Measurements from ENCODE around the gene PSAT1. TPM values are rescaled to one million over a fixed set of nuclear protein-coding genes. Genes with fewer than 3 reads are reported as not detected.

Gene PSAT1
- total and polyA plus RNA-seq, 2 donors = 20.8 to 21.7 TPM

DNA sequence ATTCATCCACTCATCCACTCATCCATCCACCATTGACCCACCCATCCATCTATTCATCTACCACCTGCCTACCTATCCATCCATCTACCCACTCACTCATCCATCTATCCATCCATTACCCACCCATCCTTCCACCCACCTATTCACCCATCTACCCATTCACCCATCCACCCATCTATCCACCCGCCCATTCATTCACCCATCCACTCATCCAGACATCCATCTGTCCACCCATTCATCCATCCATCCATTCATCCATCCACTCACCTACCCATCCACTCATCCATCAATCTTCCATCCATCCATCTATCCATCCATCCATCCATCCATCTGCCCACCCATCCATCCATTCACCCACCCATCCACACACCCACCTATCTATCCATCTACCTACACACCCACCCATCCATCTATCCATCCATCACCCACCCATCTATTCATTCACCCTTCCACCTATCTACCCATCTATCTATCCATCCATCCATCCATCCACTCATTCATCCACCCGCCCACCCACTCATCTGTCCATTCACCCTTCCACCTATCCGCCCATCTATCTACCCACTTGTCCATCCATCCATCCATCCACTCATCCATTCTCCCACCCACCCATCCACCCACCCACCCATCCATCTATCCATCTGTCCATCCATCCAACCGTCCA lies 23.2 kb downstream of the PSAT1 start:
- Histone ChIP-seq H3K4me1 (ENCODE audit: control insufficient read depth in 2 of 2, insufficient read depth in 2 of 2, low read length in 2 of 2) (peaks cover 2 to 3% of the 10 kb centered on the region in 2 donors), H3K9me3 (ENCODE audit: control insufficient read depth in 2 of 2, insufficient read depth in 1 of 2, low read length in 1 of 2) (no peaks in the 10 kb centered on the region), H3K27me3 (ENCODE audit: control insufficient read depth in 2 of 2, insufficient read depth in 1 of 2, low read length in 1 of 2) (no peaks in the 10 kb centered on the region), H3K4me3 (ENCODE audit: low read length in 2 of 2) (no peak overlapping the region), H3K27ac (ENCODE audit: low read depth in 1 of 2, low read length in 1 of 2) (no peak overlapping the region), H3K36me3 (ENCODE audit: control insufficient read depth in 2 of 2, insufficient read depth in 2 of 2, low read length in 1 of 2) (peaks cover 11 to 22% of the 10 kb centered on the region in 2 donors)
- no peak for DNase-seq (ENCODE audit: low read depth in 6 of 9, low spot score in 9 of 9)
- 75% methylated on average over 4 of the region's 4 CpGs for WGBS

DNA sequence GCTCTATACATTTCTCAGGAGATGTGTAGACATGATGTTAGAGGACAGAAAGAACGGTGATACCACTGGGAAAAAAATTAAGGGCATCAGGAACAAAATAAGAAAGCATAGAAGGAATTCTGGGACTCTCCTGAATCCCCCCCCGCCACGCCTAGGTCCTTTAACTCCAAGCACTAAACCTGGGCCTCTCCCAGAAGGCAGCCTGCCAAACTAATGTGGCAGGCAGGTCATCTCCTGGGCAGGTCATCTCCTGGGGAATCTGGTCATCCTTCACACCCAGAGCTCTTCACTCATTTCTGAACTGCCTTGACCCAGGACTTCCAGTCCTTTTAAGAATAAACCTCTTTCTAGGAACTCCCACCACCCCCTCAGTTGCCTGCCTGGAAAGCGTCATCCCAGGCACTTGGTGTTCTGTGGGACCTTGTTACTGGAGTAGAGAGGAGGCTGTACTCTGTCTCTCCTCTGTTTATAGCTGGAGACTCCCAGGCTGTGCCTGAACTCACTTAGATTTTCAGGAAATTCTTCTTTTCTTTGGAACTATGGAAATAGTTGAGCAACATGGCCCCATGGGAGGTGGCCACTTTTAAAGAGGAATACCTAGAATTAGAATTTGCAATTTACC lies 24.1 kb downstream of the PSAT1 start:
- DNase-seq (ENCODE audit: low read depth in 6 of 9, low spot score in 9 of 9) = no peak
- peaks cover 11 to 17% of the 10 kb centered on the region in 2 donors for H3K36me3 ChIP-seq (ENCODE audit: control insufficient read depth in 2 of 2, insufficient read depth in 2 of 2, low read length in 1 of 2)
- WGBS = 98% methylated on average over 4 of the region's 4 CpGs
- peaks cover 5 to 9% of the 10 kb centered on the region in 2 donors for H3K4me1 ChIP-seq (ENCODE audit: control insufficient read depth in 2 of 2, insufficient read depth in 2 of 2, low read length in 2 of 2)
- H3K4me3 ChIP-seq (ENCODE audit: low read length in 2 of 2) = no peak overlapping the region
- no peaks in the 10 kb centered on the region for H3K27me3 ChIP-seq (ENCODE audit: control insufficient read depth in 2 of 2, insufficient read depth in 1 of 2, low read length in 1 of 2)
- H3K27ac ChIP-seq (ENCODE audit: low read depth in 1 of 2, low read length in 1 of 2) = no peak overlapping the region
- no peaks in the 10 kb centered on the region for H3K9me3 ChIP-seq (ENCODE audit: control insufficient read depth in 2 of 2, insufficient read depth in 1 of 2, low read length in 1 of 2)

DNA sequence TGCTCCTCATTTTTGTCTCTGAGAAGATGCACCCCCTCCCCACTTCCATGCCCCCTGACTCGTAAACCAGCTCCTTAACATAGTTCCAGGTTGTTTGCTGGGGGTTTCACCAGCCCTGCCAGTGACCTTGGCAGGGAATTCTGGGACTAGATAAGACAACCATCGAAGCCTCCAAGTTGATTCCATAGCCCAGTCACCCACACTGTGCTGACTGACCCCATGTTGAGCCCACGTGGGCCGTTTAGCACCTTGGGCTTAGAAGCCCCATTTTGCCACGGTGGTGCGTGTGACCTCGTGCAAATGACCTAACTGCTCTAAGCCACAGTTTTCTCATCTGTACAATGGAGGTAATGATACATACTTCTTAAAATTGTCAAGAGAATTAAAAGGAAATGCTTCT lies 24.6 kb downstream of the PSAT1 start:
- Histone ChIP-seq H3K27ac (ENCODE audit: low read depth in 1 of 2, low read length in 1 of 2) (no peak overlapping the region), H3K4me1 (ENCODE audit: control insufficient read depth in 2 of 2, insufficient read depth in 2 of 2, low read length in 2 of 2) (peaks cover 5 to 9% of the 10 kb centered on the region in 2 donors), H3K27me3 (ENCODE audit: control insufficient read depth in 2 of 2, insufficient read depth in 1 of 2, low read length in 1 of 2) (no peaks in the 10 kb centered on the region), H3K4me3 (ENCODE audit: low read length in 2 of 2) (no peak overlapping the region), H3K9me3 (ENCODE audit: control insufficient read depth in 2 of 2, insufficient read depth in 1 of 2, low read length in 1 of 2) (no peaks in the 10 kb centered on the region), H3K36me3 (ENCODE audit: control insufficient read depth in 2 of 2, insufficient read depth in 2 of 2, low read length in 1 of 2) (peaks cover 8 to 14% of the 10 kb centered on the region in 2 donors)
- 97% methylated on average over 7 of the region's 7 CpGs for WGBS
- DNase-seq (ENCODE audit: low read depth in 6 of 9, low spot score in 9 of 9) = no peak

DNA sequence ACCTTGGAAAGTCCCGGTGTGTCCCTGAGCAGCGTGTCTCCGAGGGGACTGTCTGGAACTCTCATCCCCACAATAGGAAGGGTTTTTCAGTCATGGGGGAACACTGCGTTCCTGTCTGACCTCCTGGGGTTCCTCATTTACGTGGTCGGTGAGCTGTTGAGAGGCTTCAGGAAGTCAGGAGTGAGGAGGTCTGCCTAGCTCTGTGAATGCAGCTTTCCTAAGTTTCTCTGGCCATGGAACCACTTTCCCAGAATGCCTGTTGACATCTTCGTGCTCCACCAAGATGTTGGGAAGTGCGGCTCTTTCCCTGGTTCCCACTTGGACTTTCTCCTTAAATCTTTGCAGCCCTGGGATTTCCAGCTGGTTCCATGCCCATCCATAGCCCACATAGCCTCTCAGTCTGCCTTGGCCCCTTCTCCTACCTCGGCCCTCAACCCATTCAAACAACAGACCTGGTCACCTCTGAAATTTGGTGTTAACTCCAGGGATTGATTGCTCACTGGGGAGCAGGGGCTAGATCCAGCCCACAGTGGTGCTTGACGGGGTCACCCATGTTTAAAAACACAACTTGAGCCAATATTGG lies 27.2 kb downstream of the PSAT1 start:
- Histone ChIP-seq H3K4me3 (ENCODE audit: low read length in 2 of 2) (no peak overlapping the region), H3K27me3 (ENCODE audit: control insufficient read depth in 2 of 2, insufficient read depth in 1 of 2, low read length in 1 of 2) (no peaks in the 10 kb centered on the region), H3K4me1 (ENCODE audit: control insufficient read depth in 2 of 2, insufficient read depth in 2 of 2, low read length in 2 of 2) (peaks cover 5 to 9% of the 10 kb centered on the region in 2 donors), H3K27ac (ENCODE audit: low read depth in 1 of 2, low read length in 1 of 2) (no peak overlapping the region), H3K9me3 (ENCODE audit: control insufficient read depth in 2 of 2, insufficient read depth in 1 of 2, low read length in 1 of 2) (no peaks in the 10 kb centered on the region), H3K36me3 (ENCODE audit: control insufficient read depth in 2 of 2, insufficient read depth in 2 of 2, low read length in 1 of 2) (peaks cover under 1 to 8% of the 10 kb centered on the region in 2 donors)
- WGBS = 78% methylated on average over 10 of the region's 10 CpGs
- no peak for DNase-seq (ENCODE audit: low read depth in 6 of 9, low spot score in 9 of 9)

DNA sequence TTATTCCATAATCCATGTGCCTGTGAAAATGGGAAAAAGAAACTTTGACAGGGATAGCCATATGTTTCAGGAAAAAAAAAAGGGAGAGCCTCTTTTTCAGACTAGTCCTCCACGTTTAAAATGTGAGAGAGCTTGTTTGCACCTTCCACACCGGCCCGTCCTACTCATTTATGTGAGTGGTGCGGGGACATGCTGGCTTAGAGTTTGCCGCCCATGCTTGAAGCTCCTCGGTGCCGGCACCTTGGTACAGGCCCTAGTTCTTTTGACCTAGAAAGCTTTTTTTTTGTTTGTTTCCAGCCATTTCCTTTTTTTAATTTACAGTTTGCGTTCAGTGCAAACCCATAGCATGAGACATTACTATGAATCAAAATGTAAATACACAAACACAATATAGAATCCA lies 27.8 kb downstream of the PSAT1 start:
- H3K27me3 ChIP-seq (ENCODE audit: control insufficient read depth in 2 of 2, insufficient read depth in 1 of 2, low read length in 1 of 2) = no peaks in the 10 kb centered on the region
- H3K27ac ChIP-seq (ENCODE audit: low read depth in 1 of 2, low read length in 1 of 2) = no peak overlapping the region
- no peaks in the 10 kb centered on the region for H3K9me3 ChIP-seq (ENCODE audit: control insufficient read depth in 2 of 2, insufficient read depth in 1 of 2, low read length in 1 of 2)
- WGBS = 98% methylated on average over 8 of the region's 8 CpGs
- peaks cover 0 to 4% of the 10 kb centered on the region in 2 donors for H3K36me3 ChIP-seq (ENCODE audit: control insufficient read depth in 2 of 2, insufficient read depth in 2 of 2, low read length in 1 of 2)
- no peak for DNase-seq (ENCODE audit: low read depth in 6 of 9, low spot score in 9 of 9)
- no peak overlapping the region for H3K4me3 ChIP-seq (ENCODE audit: low read length in 2 of 2)
- peaks cover 5 to 9% of the 10 kb centered on the region in 2 donors for H3K4me1 ChIP-seq (ENCODE audit: control insufficient read depth in 2 of 2, insufficient read depth in 2 of 2, low read length in 2 of 2)

DNA sequence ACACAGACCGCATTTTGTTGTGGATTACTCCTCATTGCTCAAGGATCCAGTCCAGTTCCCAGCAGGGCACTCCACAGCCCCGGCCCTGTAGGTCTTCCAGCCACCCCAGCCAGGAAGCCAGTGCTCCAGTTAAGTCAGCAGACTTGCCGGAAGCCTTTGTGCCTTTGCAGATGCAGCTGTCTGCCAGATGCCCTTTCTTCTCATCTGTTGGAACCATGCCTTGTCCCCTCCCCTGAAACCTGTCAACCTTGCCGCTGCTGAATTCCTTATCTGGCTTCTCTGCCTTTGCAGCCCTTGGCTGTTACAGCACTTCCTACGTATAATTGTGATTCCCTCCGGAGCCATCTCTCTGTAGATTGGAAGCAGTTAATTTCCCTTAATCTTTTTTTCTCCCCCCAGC lies 28.4 kb downstream of the PSAT1 start:
- Histone ChIP-seq H3K27ac (ENCODE audit: low read depth in 1 of 2, low read length in 1 of 2) (no peak overlapping the region), H3K4me1 (ENCODE audit: control insufficient read depth in 2 of 2, insufficient read depth in 2 of 2, low read length in 2 of 2) (peaks cover 5 to 9% of the 10 kb centered on the region in 2 donors), H3K9me3 (ENCODE audit: control insufficient read depth in 2 of 2, insufficient read depth in 1 of 2, low read length in 1 of 2) (no peaks in the 10 kb centered on the region), H3K4me3 (ENCODE audit: low read length in 2 of 2) (no peak overlapping the region), H3K36me3 (ENCODE audit: control insufficient read depth in 2 of 2, insufficient read depth in 2 of 2, low read length in 1 of 2) (peaks cover 0 to 4% of the 10 kb centered on the region in 2 donors), H3K27me3 (ENCODE audit: control insufficient read depth in 2 of 2, insufficient read depth in 1 of 2, low read length in 1 of 2) (no peaks in the 10 kb centered on the region)
- 49% methylated on average over 6 of the region's 6 CpGs for WGBS
- peak; percentile 4 to 72 (median 23) for DNase-seq (ENCODE audit: low read depth in 6 of 9, low spot score in 9 of 9)

DNA sequence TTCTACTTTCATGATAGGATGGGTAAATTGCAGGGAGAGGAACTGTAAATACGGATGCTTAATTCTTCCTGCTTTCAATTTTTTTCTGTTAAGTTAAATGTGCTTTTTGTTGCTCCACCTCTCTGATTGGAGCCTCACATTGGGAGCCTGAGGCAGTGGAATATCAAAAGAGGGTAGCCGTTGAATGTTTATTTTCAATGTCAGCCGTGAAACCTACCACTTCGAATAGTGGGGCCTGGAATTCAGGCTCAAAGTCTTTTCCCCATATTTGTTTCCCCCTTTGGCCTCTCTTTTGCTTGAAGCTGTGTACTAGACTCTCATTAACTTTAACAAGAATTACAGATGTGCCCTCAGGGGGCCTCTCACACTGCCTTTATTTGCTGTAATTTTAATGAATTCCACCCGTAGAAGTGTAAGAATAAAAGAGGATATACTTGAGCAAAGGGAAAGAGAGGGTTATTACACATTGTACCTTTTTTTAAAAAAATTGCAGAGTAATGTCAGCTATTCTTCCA lies 29.0 kb downstream of the PSAT1 start:
- DNase-seq (ENCODE audit: low read depth in 6 of 9, low spot score in 9 of 9) = no peak
- 91% methylated on average over 5 of the region's 5 CpGs for WGBS
- H3K27me3 ChIP-seq (ENCODE audit: control insufficient read depth in 2 of 2, insufficient read depth in 1 of 2, low read length in 1 of 2) = no peaks in the 10 kb centered on the region
- H3K36me3 ChIP-seq (ENCODE audit: control insufficient read depth in 2 of 2, insufficient read depth in 2 of 2, low read length in 1 of 2) = peaks cover 0 to 4% of the 10 kb centered on the region in 2 donors
- peaks cover 5 to 9% of the 10 kb centered on the region in 2 donors for H3K4me1 ChIP-seq (ENCODE audit: control insufficient read depth in 2 of 2, insufficient read depth in 2 of 2, low read length in 2 of 2)
- H3K4me3 ChIP-seq (ENCODE audit: low read length in 2 of 2) = no peak overlapping the region
- no peaks in the 10 kb centered on the region for H3K9me3 ChIP-seq (ENCODE audit: control insufficient read depth in 2 of 2, insufficient read depth in 1 of 2, low read length in 1 of 2)
- H3K27ac ChIP-seq (ENCODE audit: low read depth in 1 of 2, low read length in 1 of 2) = no peak overlapping the region

DNA sequence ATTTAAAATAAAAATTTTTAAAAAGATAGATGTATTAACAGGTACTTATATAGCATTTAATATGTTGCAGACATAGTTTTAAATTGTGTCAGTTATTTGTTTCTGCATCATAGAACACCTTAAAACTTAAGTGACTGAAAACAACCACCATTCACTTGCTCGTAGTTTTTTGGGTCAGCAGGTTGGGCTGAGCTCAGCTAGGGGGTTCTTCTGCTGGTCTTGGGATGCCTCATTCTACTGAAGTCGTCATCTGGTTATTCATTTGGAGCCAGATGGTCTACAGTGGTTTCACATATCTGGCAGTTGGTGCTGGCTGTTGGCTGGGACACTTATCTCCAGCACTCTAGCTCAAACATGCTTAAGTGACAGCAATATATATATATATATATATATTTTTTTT lies 29.6 kb downstream of the PSAT1 start:
- 94% methylated on average over 2 of the region's 2 CpGs for WGBS
- peaks cover 0 to 4% of the 10 kb centered on the region in 2 donors for H3K36me3 ChIP-seq (ENCODE audit: control insufficient read depth in 2 of 2, insufficient read depth in 2 of 2, low read length in 1 of 2)
- H3K9me3 ChIP-seq (ENCODE audit: control insufficient read depth in 2 of 2, insufficient read depth in 1 of 2, low read length in 1 of 2) = no peaks in the 10 kb centered on the region
- no peak overlapping the region for H3K4me3 ChIP-seq (ENCODE audit: low read length in 2 of 2)
- no peaks in the 10 kb centered on the region for H3K27me3 ChIP-seq (ENCODE audit: control insufficient read depth in 2 of 2, insufficient read depth in 1 of 2, low read length in 1 of 2)
- no peak overlapping the region for H3K27ac ChIP-seq (ENCODE audit: low read depth in 1 of 2, low read length in 1 of 2)
- peaks cover 5 to 9% of the 10 kb centered on the region in 2 donors for H3K4me1 ChIP-seq (ENCODE audit: control insufficient read depth in 2 of 2, insufficient read depth in 2 of 2, low read length in 2 of 2)
- DNase-seq (ENCODE audit: low read depth in 6 of 9, low spot score in 9 of 9) = no peak

DNA sequence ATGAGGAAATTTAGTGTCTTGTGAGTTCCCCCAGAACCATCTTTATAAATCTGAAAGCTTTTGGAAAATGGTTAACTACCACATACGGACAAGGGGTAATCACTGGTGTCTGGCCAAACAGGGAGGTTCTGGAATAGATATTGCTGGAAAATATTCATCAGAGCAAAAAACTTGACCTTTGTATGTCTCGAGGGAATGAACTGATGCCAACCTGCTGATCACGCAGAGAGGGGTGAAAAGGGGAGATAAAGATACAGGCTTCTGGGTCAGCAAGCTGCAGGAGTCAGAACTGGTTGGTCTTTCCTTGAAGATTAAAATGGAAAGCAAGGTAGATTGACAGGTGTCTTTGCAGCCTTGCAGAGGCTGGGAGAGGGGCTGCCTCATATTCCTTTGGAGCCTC lies 35.5 kb downstream of the PSAT1 start:
- 96% methylated on average over 3 of the region's 3 CpGs for WGBS
- peaks cover 0 to 4% of the 10 kb centered on the region in 2 donors for H3K36me3 ChIP-seq (ENCODE audit: control insufficient read depth in 2 of 2, insufficient read depth in 2 of 2, low read length in 1 of 2)

More for the DNA sequence above, 35.5 kb downstream of the PSAT1 start:
- DNase-seq (ENCODE audit: low read depth in 6 of 9, low spot score in 9 of 9) = no peak
- Histone ChIP-seq H3K4me1 (ENCODE audit: control insufficient read depth in 2 of 2, insufficient read depth in 2 of 2, low read length in 2 of 2) (no peaks in the 10 kb centered on the region), H3K4me3 (ENCODE audit: low read length in 2 of 2) (no peak overlapping the region), H3K27ac (ENCODE audit: low read depth in 1 of 2, low read length in 1 of 2) (no peak overlapping the region), H3K27me3 (ENCODE audit: control insufficient read depth in 2 of 2, insufficient read depth in 1 of 2, low read length in 1 of 2) (no peaks in the 10 kb centered on the region), H3K9me3 (ENCODE audit: control insufficient read depth in 2 of 2, insufficient read depth in 1 of 2, low read length in 1 of 2) (no peaks in the 10 kb centered on the region)
